Measurements from ENCODE around the gene AVEN. TPM values are rescaled to one million over a fixed set of nuclear protein-coding genes. Genes with fewer than 3 reads are reported as not detected.

Gene AVEN
- total and polyA plus RNA-seq, 2 of the 8 experiments (the other 6 are each of a cell fraction or from before 2014, with no cell fraction given), result 5.5 to 17.0 TPM

GRCh38 chr15:33840615-33841014 is 198.4 kb downstream of the AVEN start:
- no peak overlapping the region for H4K8ac ChIP-seq (ENCODE audit: extremely low read depth, insufficient read depth, low read length)
- H2BK15ac ChIP-seq (ENCODE audit: low read length), result no peak overlapping the region

More at GRCh38 chr15:33840615-33841014, 198.4 kb downstream of the AVEN start:
- Histone ChIP-seq H3K23me2 (ENCODE audit: low read depth, low read length) (no peaks in the 10 kb centered on the region), H3K4me1 (replicated peaks in 1 of 4; ENCODE audit: control insufficient read depth in 3 of 4, insufficient read depth in 4 of 4, low read length in 3 of 4) (peaks cover 0 to 12% (median 6%) of the 10 kb centered on the region in 4 experiments; a peak in 6 of 7 replicates), H3K79me2 (ENCODE audit: control insufficient read depth in 1 of 2, insufficient read depth in 2 of 2, low read length in 2 of 2) (no peaks in the 10 kb centered on the region), H3K27me3 (replicated peaks in 1 of 4; ENCODE audit: control insufficient read depth in 3 of 4, extremely low read depth in 1 of 4, insufficient read depth in 3 of 4, low read length in 3 of 4) (no peaks in the 10 kb centered on the region), H2AK5ac (ENCODE audit: low read depth, low read length) (no peak overlapping the region), H2BK5ac (ENCODE audit: low read depth, low read length) (no peak overlapping the region), H4K5ac (ENCODE audit: insufficient read length, low read depth, low read length) (no peak overlapping the region), H4K20me1 (replicated peaks in 1 of 2; ENCODE audit: control insufficient read depth in 1 of 2, insufficient read depth in 2 of 2, low read length in 2 of 2) (no peaks in the 10 kb centered on the region), H3K79me1 (ENCODE audit: low read depth, low read length) (no peaks in the 10 kb centered on the region), H3K36me3 (ENCODE audit: control insufficient read depth in 2 of 4, insufficient read depth in 4 of 4, low read length in 3 of 4) (no peaks in the 10 kb centered on the region), H3K14ac (ENCODE audit: insufficient read length) (no peak overlapping the region), H2BK120ac (replicated peaks; ENCODE audit: low read depth, low read length) (no peak overlapping the region), H3K4me3 (ENCODE audit: extremely low read depth in 1 of 4, insufficient read depth in 2 of 4, low read depth in 3 of 4, low read length in 4 of 4) (no peak overlapping the region), H3K4me2 (ENCODE audit: insufficient read depth in 1 of 2, low read depth in 2 of 2, low read length in 2 of 2) (no peak overlapping the region), H3K27ac (ENCODE audit: low read depth, low read length) (no peak overlapping the region), H3K56ac (replicated peaks; ENCODE audit: insufficient read length, low read depth, low read length) (no peak overlapping the region), H2AFZ (ENCODE audit: low read length) (no peak overlapping the region), H3K4ac (replicated peaks; ENCODE audit: insufficient read length, low read depth, low read length) (no peak overlapping the region), H2BK12ac (ENCODE audit: low read depth, low read length) (no peak overlapping the region), H3K23ac (ENCODE audit: insufficient read length) (no peak overlapping the region), H3K9ac (replicated peaks in 1 of 4; ENCODE audit: extremely low read depth in 1 of 4, low read depth in 3 of 4, low read length in 3 of 4) (no peak overlapping the region), H2BK20ac (ENCODE audit: low read length) (no peak overlapping the region), H4K91ac (replicated peaks; ENCODE audit: insufficient read length, low read length) (no peak overlapping the region), H3K9me3 (ENCODE audit: insufficient read depth in 2 of 2, low read depth in 1 of 2, low read length in 1 of 2) (no peaks in the 10 kb centered on the region), H3K18ac (ENCODE audit: extremely low read depth, low read length) (no peak overlapping the region)
- no peak for TF ChIP-seq SP1 (IDR thresholded peaks at IDR 0.05; ENCODE audit: low read depth, low read length)
- ChIA-PET POLR2A (ENCODE audit: partially characterized antibody) (no interaction called here), CTCF (ENCODE audit: partially characterized antibody) (no interaction called here)
- no peak for FAIRE-seq
- no peak for DNase-seq (ENCODE audit: low read depth in 1 of 2, low spot score in 2 of 2)
- WGBS, 2 experiments (ENCODE audit: extremely low coverage in 1 of 2, insufficient coverage in 1 of 2, insufficient read length in 1 of 2, insufficient replicate concordance in 2 of 2, low coverage in 1 of 2, low lambda C conversion rate in 2 of 2, missing lambda C conversion rate in 1 of 2), result 94% methylated on average over 3 of the region's 3 CpGs; no CpG with 5 or more reads in 1 of the 2 experiments

Data from H1 (cell line).